HepG2 (cell line): ENCODE results near the gene PARP15. TPM values are rescaled to one million over a fixed set of nuclear protein-coding genes. Genes with fewer than 3 reads are reported as not detected.
A peak's percentile ranks its signal among the peaks of the same experiment; 100 is the strongest.

Experiments
- ATAC-seq: fragments of 200-7000 bp; cut with Tn5 transposase; 3 replicates; pipeline ENCODE4 v1.9.1; 2020; ENCODE audit warnings: mild to moderate bottlenecking, moderate library complexity
- BruUV-seq: library from RNA; stranded (reverse); fragments of 400-500 nt; replicated peaks from 2 replicates; lab custom pipeline; 2021; lab: Mats Ljungman, UMichigan
- CTCF ChIA-PET: fragments of 300-600 bp; formaldehyde crosslinking; extraction: SDS; loops from one replicate; lab custom pipeline; 2021; ENCODE audit warnings: low total read pairs, inconsistent platforms, low intra/inter-chr PET ratio; lab: Yijun Ruan, JAX
- POLR2A ChIA-PET: fragments of 350-600 bp; sonication (Branson Sonifier 250); formaldehyde crosslinking; loops from one replicate; lab custom pipeline; 2020; ENCODE audit warnings: antibody characterized with exemption, inconsistent platforms; lab: Yijun Ruan, JAX
- DNase-seq: peaks from one replicate; pipeline ENCODE4 v3.0.0-alpha.2; 2015; ENCODE audit warnings: low spot score
- FAIRE-seq: peaks from 3 replicates; lab custom pipeline; 2011; peaks lifted over from hg19 to GRCh38; lab: Jason Lieb, UNC
- H2AFZ ChIP-seq: one replicate; pipeline ENCODE4 v1.6.1; 2011; ENCODE audit warnings: low read length, inconsistent platforms
- H3K27ac ChIP-seq: fragments of 300-600 bp; 3 replicates; pipeline ENCODE4 v1.8.0; 2011; ENCODE audit warnings: mixed run types, mild to moderate bottlenecking, mixed read lengths, low read length, inconsistent platforms; ENCODE audit not compliant: insufficient read depth; ENCODE audit errors: extremely low read length
- H3K27me3 ChIP-seq, 2 experiments: fragments of 200-600 bp in 1 of 2; 2 replicates in 1 of 2; 3 replicates in 1 of 2; pipeline versions ENCODE4 v1.6.0 to v1.8.0; 2011; ENCODE audit warnings: low read length in 2 of 2, mild to moderate bottlenecking in 2 of 2, moderate library complexity in 2 of 2, inconsistent platforms in 1 of 2; ENCODE audit not compliant: insufficient read depth in 2 of 2, control insufficient read depth in 1 of 2
- H3K36me3 ChIP-seq, 2 experiments: fragments of 200-600 bp in 1 of 2; replicated peaks in 1 of 2; 2 replicates in 1 of 2; 3 replicates in 1 of 2; pipeline versions ENCODE4 v1.5.1 to v1.8.0; 2011; ENCODE audit warnings: low read length in 2 of 2, inconsistent platforms in 1 of 2; ENCODE audit not compliant: insufficient read depth in 2 of 2, control insufficient read depth in 1 of 2
- H3K4me1 ChIP-seq: 2 replicates; pipeline ENCODE4 v1.5.1; 2012; ENCODE audit warnings: low read length, inconsistent platforms; ENCODE audit not compliant: insufficient read depth
- H3K4me2 ChIP-seq: 2 replicates; pipeline ENCODE4 v1.6.0; 2011; ENCODE audit warnings: low read depth, low read length, inconsistent platforms
- H3K4me3 ChIP-seq, 3 experiments: fragments of 200-600 bp in 1 of 3; sonication (generic), shearing (Covaris generic) in 1 of 3; replicated peaks in 1 of 3; 2 replicates each; pipeline ENCODE4 v1.5.1; 2011 to 2016; ENCODE audit warnings: low read length in 3 of 3, inconsistent platforms in 2 of 3, low read depth in 2 of 3, mild to moderate bottlenecking in 2 of 3, control low read depth in 1 of 3, mixed read lengths in 1 of 3; ENCODE audit not compliant: insufficient read depth in 1 of 3
- H3K79me2 ChIP-seq: one replicate; pipeline ENCODE4 v1.6.1; 2011; ENCODE audit warnings: low read length, inconsistent platforms; ENCODE audit not compliant: insufficient read depth
- H3K9ac ChIP-seq: 2 replicates; pipeline ENCODE4 v1.6.0; 2011; ENCODE audit warnings: mild to moderate bottlenecking, low read depth, low read length, inconsistent platforms; ENCODE audit not compliant: insufficient read depth
- H3K9me3 ChIP-seq: 2 replicates; pipeline ENCODE4 v1.5.1; 2012; ENCODE audit warnings: mild to moderate bottlenecking, low read length
- H4K20me1 ChIP-seq: 2 replicates; pipeline ENCODE4 v1.6.0; 2011; ENCODE audit warnings: inconsistent platforms, mild to moderate bottlenecking, low read length, moderate library complexity; ENCODE audit not compliant: insufficient read depth
- ATF7 ChIP-seq, 2 experiments: fragments of 450-650 bp in 1 of 2; sonication (generic) in 1 of 2; formaldehyde crosslinking in 1 of 2; IDR thresholded peaks; 2 replicates each; pipeline versions ENCODE4 v1.4.0 to v1.6.1; 2016 to 2020; ENCODE audit warnings: antibody characterized with exemption in 1 of 2, mild to moderate bottlenecking in 1 of 2, missing genetic modification reagents in 1 of 2
- CREB1 ChIP-seq, 2 experiments: fragments of 450-650 bp in 1 of 2; IDR thresholded peaks; 2 replicates each; pipeline ENCODE4 v1.6.1; 2016 to 2017; ENCODE audit warnings: control low read depth in 1 of 2, mild to moderate bottlenecking in 1 of 2, missing compliant biosample characterization in 1 of 2, missing genetic modification characterization in 1 of 2
- FOXA1 ChIP-seq, 2 experiments: fragments of 450-650 bp in 1 of 2; sonication (generic) in 1 of 2; formaldehyde crosslinking in 1 of 2; IDR thresholded peaks; 2 replicates each; pipeline versions ENCODE4 v1.4.0 to v1.6.1; 2016 to 2020; ENCODE audit warnings: missing genetic modification reagents in 1 of 2
- HOXA3 ChIP-seq: sonication (generic); formaldehyde crosslinking; IDR thresholded peaks from 2 replicates; pipeline ENCODE4 v1.5.0; 2020; ENCODE audit warnings: missing genetic modification reagents
- JDP2 ChIP-seq: sonication (generic); formaldehyde crosslinking; IDR thresholded peaks from 2 replicates; pipeline ENCODE4 v1.8.1; 2022; ENCODE audit warnings: missing genetic modification reagents, borderline replicate concordance
- NKX3-1 ChIP-seq: sonication (generic); formaldehyde crosslinking; IDR thresholded peaks from 2 replicates; pipeline ENCODE4 v1.5.0; 2020; ENCODE audit warnings: missing genetic modification reagents
- SALL1 ChIP-seq: sonication (generic); formaldehyde crosslinking; IDR thresholded peaks from 2 replicates; pipeline ENCODE4 v1.8.0; 2022; ENCODE audit warnings: mild to moderate bottlenecking, missing genetic modification reagents
- SIX4 ChIP-seq: sonication (generic); formaldehyde crosslinking; IDR thresholded peaks from 2 replicates; pipeline ENCODE4 v1.4.0; 2020; ENCODE audit warnings: missing genetic modification reagents
- ZNF10 ChIP-seq: sonication (generic); formaldehyde crosslinking; IDR thresholded peaks from 2 replicates; pipeline ENCODE4 v1.4.0; 2020; ENCODE audit warnings: mild to moderate bottlenecking, low read depth, missing genetic modification reagents, borderline replicate concordance
- ZNF737 ChIP-seq: sonication (generic); formaldehyde crosslinking; IDR thresholded peaks from 2 replicates; pipeline ENCODE4 v1.5.0; 2020; ENCODE audit warnings: missing genetic modification reagents, mild to moderate bottlenecking, borderline replicate concordance
- ZNF768 ChIP-seq: sonication (generic); formaldehyde crosslinking; IDR thresholded peaks from 2 replicates; pipeline ENCODE4 v1.4.0; 2020; ENCODE audit warnings: missing genetic modification reagents
- ZNF772 ChIP-seq: sonication (generic); formaldehyde crosslinking; IDR thresholded peaks from 2 replicates; pipeline ENCODE4 v1.5.0; 2020; ENCODE audit warnings: mild to moderate bottlenecking, missing genetic modification reagents
- ZNF841 ChIP-seq: sonication (generic); formaldehyde crosslinking; IDR thresholded peaks from 2 replicates; pipeline ENCODE4 v1.8.1; 2023; ENCODE audit warnings: missing genetic modification reagents, borderline replicate concordance
- WGBS: methylation state at CpG from one replicate; pipeline ENCODE4 v1.1.6; 2017; ENCODE audit warnings: low lambda C conversion rate; 5-methylcytosine and 5-hydroxymethylcytosine counted together
- in situ Hi-C: cut with HindIII; loops from 2 replicates; pipeline ENCODE4 v1.10.0; 2017; ENCODE audit warnings: low pct_unique_long_range_greater_than_20kb; ENCODE audit not compliant: extremely low pct_ligation_motif_present
- intact Hi-C: fragments of 100-400 bp; cut with micrococcal nuclease; formaldehyde crosslinking; loops from one replicate; pipeline ENCODE4 v1.10.0; 2022; ENCODE audit not compliant: unreplicated experiment
- polyA plus RNA-seq, 8 experiments: library from polyadenylated mRNA; depleted of rRNA in 3 of 8; stranded (reverse) in 7 of 8; unstranded in 1 of 8; fragments of >200 nt; fragmentation: Illumina TruSeq in 4 of 8; extraction: Trizol in 4 of 8; gene quantifications; 2 replicates each; pipeline versions ENCODE4 v1.2.1 to v1.2.3, GENCODE V29; 2011 to 2016; ENCODE audit warnings: low read depth in 4 of 8, missing spikeins in 1 of 8, mixed read lengths in 1 of 8; ENCODE audit not compliant: insufficient read depth in 1 of 8
- total RNA-seq, 5 experiments: library from RNA; depleted of rRNA; stranded (reverse); fragments of >200 nt; fragmentation: Illumina TruSeq; extraction: Trizol; gene quantifications; 2 replicates each; pipeline ENCODE4 v1.2.3, GENCODE V29; 2016; ENCODE audit warnings: low read depth in 1 of 5

The PARP15 gene
- total and polyA plus RNA-seq, 2 of the 13 experiments (the other 11 are each of a cell fraction or from before 2014, with no cell fraction given) = 0.02 TPM; not detected in 1

DNA sequence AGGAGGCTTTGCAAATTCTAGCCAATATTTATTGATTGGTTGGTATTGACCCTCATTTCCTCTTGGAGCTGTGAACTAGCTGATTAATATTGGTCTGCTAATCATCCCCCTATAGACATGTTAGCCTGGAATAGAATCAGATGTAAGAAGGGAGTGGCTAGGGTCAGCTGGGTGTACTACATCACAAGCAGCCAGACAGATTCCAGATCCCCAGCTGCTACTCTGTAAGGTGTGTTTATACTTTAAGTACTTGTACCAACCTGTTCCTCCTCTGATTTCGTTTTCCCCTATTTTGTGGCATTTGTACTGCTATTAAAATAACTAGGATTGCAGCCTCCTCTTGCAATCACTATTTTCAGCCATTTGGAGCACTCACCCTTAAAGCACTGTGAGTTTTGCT lies 49.9 kb downstream of the PARP15 start:
- Histone ChIP-seq H3K79me2 (no peaks in the 10 kb centered on the region), H3K27ac (no peak overlapping the region), H3K4me1 (no peaks in the 10 kb centered on the region), H4K20me1 (no peaks in the 10 kb centered on the region), H3K27me3 (peaks cover 0 to 38% of the 10 kb centered on the region in 2 experiments; a peak in 3 of 5 replicates), H3K9ac (no peak overlapping the region), H3K36me3 (no peaks in the 10 kb centered on the region), H2AFZ (no peak overlapping the region), H3K4me2 (no peak overlapping the region), H3K9me3 (no peaks in the 10 kb centered on the region), H3K4me3 (no peak overlapping the region)
- FAIRE-seq (no peak), ATAC-seq (no peak), DNase-seq (no peak)
- ChIA-PET POLR2A (no interaction called here), CTCF (no interaction called here)
- intact Hi-C loops = no loop called here
- in situ Hi-C loops = no loop called here
- BruUV-seq = no TSS peak
- WGBS = 0% methylated on average over 1 of the region's 1 CpG
- TF ChIP-seq HOXA3 (CRISPR knock-in tag) = no peak
- TF ChIP-seq ZNF841 (CRISPR knock-in tag) = no peak
- TF ChIP-seq FOXA1 (IDR thresholded peaks at IDR 0.05) = no peak
- no peak for TF ChIP-seq FOXA1 (CRISPR knock-in tag; IDR thresholded peaks at IDR 0.05)
- no peak for TF ChIP-seq ZNF10
- no peak for TF ChIP-seq JDP2 (CRISPR knock-in tag)
- TF ChIP-seq SALL1 (CRISPR knock-in tag) = no peak
- TF ChIP-seq ZNF772 = no peak
- TF ChIP-seq ZNF737 (CRISPR knock-in tag) = no peak
- TF ChIP-seq SIX4 (CRISPR knock-in tag) = no peak

DNA sequence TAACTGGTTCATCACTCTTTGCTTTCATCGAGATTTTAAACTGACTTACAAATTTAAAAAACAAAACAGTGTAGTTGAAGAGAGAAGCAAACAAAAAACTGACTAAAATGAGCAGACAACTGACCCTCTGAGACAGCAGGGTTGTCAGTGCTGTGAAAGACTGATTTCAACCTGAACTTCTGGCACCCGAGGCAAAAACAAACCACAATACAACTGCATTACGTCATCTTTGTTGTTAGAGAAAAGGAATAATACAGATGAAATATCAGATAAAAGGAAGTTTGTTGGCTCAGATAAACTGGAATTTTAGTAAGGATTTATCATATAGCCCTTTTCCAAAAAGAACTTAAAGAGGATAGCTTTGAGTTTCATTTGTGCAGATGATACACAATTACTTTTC lies 51.1 kb downstream of the PARP15 start:
- TF ChIP-seq ZNF768 (CRISPR knock-in tag) (no peak), CREB1 (IDR thresholded peaks at IDR 0.05) (peak; percentile 62), CREB1 (CRISPR knock-in tag; IDR thresholded peaks at IDR 0.05) (no peak), NKX3-1 (CRISPR knock-in tag) (no peak), ATF7 (IDR thresholded peaks at IDR 0.05) (peak; percentile 98), ATF7 (CRISPR knock-in tag; IDR thresholded peaks at IDR 0.05) (no peak)
- no peak for FAIRE-seq
- ChIA-PET CTCF (no interaction called here), POLR2A (no interaction called here)
- BruUV-seq = no TSS peak
- no peak overlapping the region for H2AFZ ChIP-seq
- ATAC-seq = no peak
- no peaks in the 10 kb centered on the region for H3K79me2 ChIP-seq
- no peaks in the 10 kb centered on the region for H4K20me1 ChIP-seq
- no peaks in the 10 kb centered on the region for H3K4me1 ChIP-seq
- intact Hi-C loops (no loop called here), in situ Hi-C loops (no loop called here)
- no peak overlapping the region for H3K4me3 ChIP-seq
- H3K27ac ChIP-seq = no peak overlapping the region
- WGBS = 3% methylated on average over 3 of the region's 3 CpGs
- H3K9ac ChIP-seq = no peak overlapping the region
- H3K4me2 ChIP-seq = no peak overlapping the region
- H3K27me3 ChIP-seq = peaks cover 0 to 35% of the 10 kb centered on the region in 2 experiments; a peak in 4 of 5 replicates
- H3K36me3 ChIP-seq = no peaks in the 10 kb centered on the region
- DNase-seq = no peak
- H3K9me3 ChIP-seq = no peaks in the 10 kb centered on the region
